GM21390 (cell line): ENCODE data around the gene MALAT1.
"Not testable (repeated sequence)": the region's sequence is repeated elsewhere in the genome, so short reads cannot be mapped to it uniquely, and the experiment has no call there.

Experiments
- ATAC-seq: cut with Tn5 transposase; IDR thresholded peaks from one replicate; pipeline ENCODE4 v1.9.1; 2021; ENCODE audit not compliant: unreplicated experiment

MALAT1 gene

GRCh38 chr11:65497141-65498041 is 1.5 kb upstream of the MALAT1 start:
- peak; percentile 59 for ATAC-seq

DNA sequence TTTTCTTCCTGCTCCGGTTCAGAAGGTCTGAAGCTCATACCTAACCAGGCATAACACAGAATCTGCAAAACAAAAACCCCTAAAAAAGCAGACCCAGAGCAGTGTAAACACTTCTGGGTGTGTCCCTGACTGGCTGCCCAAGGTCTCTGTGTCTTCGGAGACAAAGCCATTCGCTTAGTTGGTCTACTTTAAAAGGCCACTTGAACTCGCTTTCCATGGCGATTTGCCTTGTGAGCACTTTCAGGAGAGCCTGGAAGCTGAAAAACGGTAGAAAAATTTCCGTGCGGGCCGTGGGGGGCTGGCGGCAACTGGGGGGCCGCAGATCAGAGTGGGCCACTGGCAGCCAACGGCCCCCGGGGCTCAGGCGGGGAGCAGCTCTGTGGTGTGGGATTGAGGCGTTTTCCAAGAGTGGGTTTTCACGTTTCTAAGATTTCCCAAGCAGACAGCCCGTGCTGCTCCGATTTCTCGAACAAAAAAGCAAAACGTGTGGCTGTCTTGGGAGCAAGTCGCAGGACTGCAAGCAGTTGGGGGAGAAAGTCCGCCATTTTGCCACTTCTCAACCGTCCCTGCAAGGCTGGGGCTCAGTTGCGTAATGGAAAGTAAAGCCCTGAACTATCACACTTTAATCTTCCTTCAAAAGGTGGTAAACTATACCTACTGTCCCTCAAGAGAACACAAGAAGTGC is 661 bp upstream of the MALAT1 start:
- ATAC-seq: no peak

DNA sequence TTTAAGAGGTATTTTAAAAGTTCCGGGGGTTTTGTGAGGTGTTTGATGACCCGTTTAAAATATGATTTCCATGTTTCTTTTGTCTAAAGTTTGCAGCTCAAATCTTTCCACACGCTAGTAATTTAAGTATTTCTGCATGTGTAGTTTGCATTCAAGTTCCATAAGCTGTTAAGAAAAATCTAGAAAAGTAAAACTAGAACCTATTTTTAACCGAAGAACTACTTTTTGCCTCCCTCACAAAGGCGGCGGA is 193 bp upstream of the MALAT1 start:
- no peak for ATAC-seq

DNA sequence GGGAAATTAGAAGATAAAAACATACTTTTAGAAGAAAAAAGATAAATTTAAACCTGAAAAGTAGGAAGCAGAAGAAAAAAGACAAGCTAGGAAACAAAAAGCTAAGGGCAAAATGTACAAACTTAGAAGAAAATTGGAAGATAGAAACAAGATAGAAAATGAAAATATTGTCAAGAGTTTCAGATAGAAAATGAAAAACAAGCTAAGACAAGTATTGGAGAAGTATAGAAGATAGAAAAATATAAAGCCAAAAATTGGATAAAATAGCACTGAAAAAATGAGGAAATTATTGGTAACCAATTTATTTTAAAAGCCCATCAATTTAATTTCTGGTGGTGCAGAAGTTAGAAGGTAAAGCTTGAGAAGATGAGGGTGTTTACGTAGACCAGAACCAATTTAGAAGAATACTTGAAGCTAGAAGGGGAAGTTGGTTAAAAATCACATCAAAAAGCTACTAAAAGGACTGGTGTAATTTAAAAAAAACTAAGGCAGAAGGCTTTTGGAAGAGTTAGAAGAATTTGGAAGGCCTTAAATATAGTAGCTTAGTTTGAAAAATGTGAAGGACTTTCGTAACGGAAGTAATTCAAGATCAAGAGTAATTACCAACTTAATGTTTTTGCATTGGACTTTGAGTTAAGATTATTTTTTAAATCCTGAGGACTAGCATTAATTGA is 1.0 kb downstream of the MALAT1 start:
- no peak for ATAC-seq

- no peak for ATAC-seq
Observed at GRCh38 chr11:65500387-65501185, 1.7 kb downstream of the MALAT1 start.

DNA sequence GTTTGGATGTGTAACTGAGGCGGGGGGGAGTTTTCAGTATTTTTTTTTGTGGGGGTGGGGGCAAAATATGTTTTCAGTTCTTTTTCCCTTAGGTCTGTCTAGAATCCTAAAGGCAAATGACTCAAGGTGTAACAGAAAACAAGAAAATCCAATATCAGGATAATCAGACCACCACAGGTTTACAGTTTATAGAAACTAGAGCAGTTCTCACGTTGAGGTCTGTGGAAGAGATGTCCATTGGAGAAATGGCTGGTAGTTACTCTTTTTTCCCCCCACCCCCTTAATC is 2.3 kb downstream of the MALAT1 start:
- ATAC-seq: no peak

- ATAC-seq: no peak
Observed at GRCh38 chr11:65501472-65502273, 2.8 kb downstream of the MALAT1 start.

DNA sequence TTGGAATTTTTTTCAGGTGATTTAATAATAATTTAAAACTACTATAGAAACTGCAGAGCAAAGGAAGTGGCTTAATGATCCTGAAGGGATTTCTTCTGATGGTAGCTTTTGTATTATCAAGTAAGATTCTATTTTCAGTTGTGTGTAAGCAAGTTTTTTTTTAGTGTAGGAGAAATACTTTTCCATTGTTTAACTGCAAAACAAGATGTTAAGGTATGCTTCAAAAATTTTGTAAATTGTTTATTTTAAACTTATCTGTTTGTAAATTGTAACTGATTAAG is 3.4 kb downstream of the MALAT1 start:
- ATAC-seq: no peak

DNA sequence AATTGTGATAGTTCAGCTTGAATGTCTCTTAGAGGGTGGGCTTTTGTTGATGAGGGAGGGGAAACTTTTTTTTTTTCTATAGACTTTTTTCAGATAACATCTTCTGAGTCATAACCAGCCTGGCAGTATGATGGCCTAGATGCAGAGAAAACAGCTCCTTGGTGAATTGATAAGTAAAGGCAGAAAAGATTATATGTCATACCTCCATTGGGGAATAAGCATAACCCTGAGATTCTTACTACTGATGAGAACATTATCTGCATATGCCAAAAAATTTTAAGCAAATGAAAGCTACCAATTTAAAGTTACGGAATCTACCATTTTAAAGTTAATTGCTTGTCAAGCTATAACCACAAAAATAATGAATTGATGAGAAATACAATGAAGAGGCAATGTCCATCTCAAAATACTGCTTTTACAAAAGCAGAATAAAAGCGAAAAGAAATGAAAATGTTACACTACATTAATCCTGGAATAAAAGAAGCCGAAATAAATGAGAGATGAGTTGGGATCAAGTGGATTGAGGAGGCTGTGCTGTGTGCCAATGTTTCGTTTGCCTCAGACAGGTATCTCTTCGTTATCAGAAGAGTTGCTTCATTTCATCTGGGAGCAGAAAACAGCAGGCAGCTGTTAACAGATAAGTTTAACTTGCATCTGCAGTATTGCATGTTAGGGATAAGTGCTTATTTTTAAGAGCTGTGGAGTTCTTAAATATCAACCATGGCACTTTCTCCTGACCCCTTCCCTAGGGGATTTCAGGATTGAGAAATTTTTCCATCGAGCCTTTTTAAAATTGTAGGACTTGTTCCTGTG is 3.9 kb downstream of the MALAT1 start:
- ATAC-seq: no peak

DNA sequence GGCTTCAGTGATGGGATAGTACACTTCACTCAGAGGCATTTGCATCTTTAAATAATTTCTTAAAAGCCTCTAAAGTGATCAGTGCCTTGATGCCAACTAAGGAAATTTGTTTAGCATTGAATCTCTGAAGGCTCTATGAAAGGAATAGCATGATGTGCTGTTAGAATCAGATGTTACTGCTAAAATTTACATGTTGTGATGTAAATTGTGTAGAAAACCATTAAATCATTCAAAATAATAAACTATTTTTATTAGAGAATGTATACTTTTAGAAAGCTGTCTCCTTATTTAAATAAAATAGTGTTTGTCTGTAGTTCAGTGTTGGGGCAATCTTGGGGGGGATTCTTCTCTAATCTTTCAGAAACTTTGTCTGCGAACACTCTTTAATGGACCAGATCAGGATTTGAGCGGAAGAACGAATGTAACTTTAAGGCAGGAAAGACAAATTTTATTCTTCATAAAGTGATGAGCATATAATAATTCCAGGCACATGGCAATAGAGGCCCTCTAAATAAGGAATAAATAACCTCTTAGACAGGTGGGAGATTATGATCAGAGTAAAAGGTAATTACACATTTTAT is 4.6 kb downstream of the MALAT1 start:
- ATAC-seq: no peak

DNA sequence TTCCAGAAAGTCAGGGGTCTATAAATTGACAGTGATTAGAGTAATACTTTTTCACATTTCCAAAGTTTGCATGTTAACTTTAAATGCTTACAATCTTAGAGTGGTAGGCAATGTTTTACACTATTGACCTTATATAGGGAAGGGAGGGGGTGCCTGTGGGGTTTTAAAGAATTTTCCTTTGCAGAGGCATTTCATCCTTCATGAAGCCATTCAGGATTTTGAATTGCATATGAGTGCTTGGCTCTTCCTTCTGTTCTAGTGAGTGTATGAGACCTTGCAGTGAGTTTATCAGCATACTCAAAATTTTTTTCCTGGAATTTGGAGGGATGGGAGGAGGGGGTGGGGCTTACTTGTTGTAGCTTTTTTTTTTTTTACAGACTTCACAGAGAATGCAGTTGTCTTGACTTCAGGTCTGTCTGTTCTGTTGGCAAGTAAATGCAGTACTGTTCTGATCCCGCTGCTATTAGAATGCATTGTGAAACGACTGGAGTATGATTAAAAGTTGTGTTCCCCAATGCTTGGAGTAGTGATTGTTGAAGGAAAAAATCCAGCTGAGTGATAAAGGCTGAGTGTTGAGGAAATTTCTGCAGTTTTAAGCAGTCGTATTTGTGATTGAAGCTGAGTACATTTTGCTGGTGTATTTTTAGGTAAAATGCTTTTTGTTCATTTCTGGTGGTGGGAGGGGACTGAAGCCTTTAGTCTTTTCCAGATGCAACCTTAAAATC is 5.3 kb downstream of the MALAT1 start:
- no peak for ATAC-seq

GRCh38 chr11:65504674-65505465 is 6.0 kb downstream of the MALAT1 start:
- no peak for ATAC-seq

- no peak for ATAC-seq
Observed at GRCh38 chr11:65505466-65506289, 6.8 kb downstream of the MALAT1 start.

DNA sequence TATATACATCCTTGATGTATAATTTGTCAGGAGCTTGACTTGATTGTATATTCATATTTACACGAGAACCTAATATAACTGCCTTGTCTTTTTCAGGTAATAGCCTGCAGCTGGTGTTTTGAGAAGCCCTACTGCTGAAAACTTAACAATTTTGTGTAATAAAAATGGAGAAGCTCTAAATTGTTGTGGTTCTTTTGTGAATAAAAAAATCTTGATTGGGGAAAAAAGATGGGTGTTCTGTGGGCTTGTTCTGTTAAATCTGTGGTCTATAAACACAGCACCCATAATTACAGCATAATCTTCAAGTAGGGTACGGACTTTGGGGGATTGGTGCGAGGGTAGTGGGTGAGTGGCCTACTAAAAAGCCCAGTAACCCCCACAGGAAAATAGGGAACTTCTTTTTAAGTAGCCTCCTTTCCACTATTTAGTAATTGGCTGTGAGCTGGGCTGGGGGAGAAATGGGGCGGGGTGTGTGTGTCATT is 7.5 kb downstream of the MALAT1 start:
- no peak for ATAC-seq

- ATAC-seq: peak; percentile 32
Observed at GRCh38 chr11:65506772-65507505, 8.1 kb downstream of the MALAT1 start.

DNA sequence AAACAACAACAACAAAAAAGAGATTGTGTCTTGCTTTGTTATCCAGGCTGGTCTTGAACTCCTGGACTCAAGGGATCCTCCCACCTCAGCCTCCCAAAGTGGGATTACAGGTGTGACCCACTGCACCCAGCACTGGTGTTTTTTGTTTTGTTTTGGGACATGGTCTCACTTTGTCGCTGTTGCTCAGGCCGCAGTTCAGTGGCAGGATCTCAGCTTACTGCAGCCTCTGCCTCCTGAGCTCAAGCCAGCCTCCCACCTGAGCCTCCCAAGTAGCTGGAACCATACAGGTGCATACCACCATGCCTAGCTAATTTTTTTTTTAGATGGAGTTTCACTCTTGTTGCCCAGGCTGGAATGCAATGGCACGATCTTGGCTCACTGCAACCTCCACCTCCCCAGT is 13.5 kb downstream of the MALAT1 start:
- not testable (repeated sequence) for ATAC-seq
